Activated CD4-positive, alpha-beta T cell treated with anti-CD3 and anti-CD28 coated beads, Interleukin-2, amount 10 ng/mL, durations not matched to agents 7 days and 5 days (primary cell): ENCODE data around the gene S1PR3. TPM values are rescaled to one million over a fixed set of nuclear protein-coding genes. Genes with fewer than 3 reads are reported as not detected.
A peak's percentile ranks its signal among the peaks of the same experiment; 100 is the strongest.
"Not testable (repeated sequence)": the region's sequence is repeated elsewhere in the genome, so short reads cannot be mapped to it uniquely, and the experiment has no call there.

Source experiments
- CTCF ChIA-PET: fragments of 350-600 bp; sonication (Branson Sonifier 250); formaldehyde crosslinking; loops from one replicate; lab custom pipeline; 2021; ENCODE audit warnings: antibody characterized with exemption; lab: Charles Lee
- POLR2A ChIA-PET: fragments of 350-600 bp; sonication (Branson Sonifier 250); formaldehyde crosslinking; loops from one replicate; lab custom pipeline; 2021; ENCODE audit warnings: antibody characterized with exemption; lab: Charles Lee
- DNase-seq: peaks from one replicate; pipeline ENCODE4 v3.0.0-alpha.2; 2020
- H3K27ac Mint-ChIP-seq: one replicate; pipeline ENCODE4 v1.8.0; 2021; ENCODE audit warnings: mild to moderate bottlenecking, moderate library complexity, mixed read lengths
- H3K27me3 Mint-ChIP-seq: one replicate; pipeline ENCODE4 v1.8.0; 2021; ENCODE audit warnings: mixed read lengths
- H3K36me3 Mint-ChIP-seq: one replicate; pipeline ENCODE4 v1.8.0; 2021; ENCODE audit warnings: low read depth, mixed read lengths
- H3K4me1 Mint-ChIP-seq: one replicate; pipeline ENCODE4 v1.8.0; 2021; ENCODE audit warnings: mixed read lengths
- H3K4me3 Mint-ChIP-seq: one replicate; pipeline ENCODE4 v1.8.0; 2021; ENCODE audit warnings: mild to moderate bottlenecking, moderate library complexity, mixed read lengths
- H3K9me3 Mint-ChIP-seq: one replicate; pipeline ENCODE4 v1.8.0; 2021; ENCODE audit warnings: mixed read lengths
- total RNA-seq, 2 experiments: library from RNA; stranded (reverse); gene quantifications; one replicate each; pipeline ENCODE4 v1.2.3, GENCODE V29; 2021

Gene S1PR3
- total RNA-seq, result under 1 TPM; 0.12 to 0.15 TPM

GRCh38 chr9:88991066-88992034 lies at the start of gene S1PR3:
S1PR3 (plus strand) TSS chr9:88991468; CDS start chr9:89001201, 9,733 bp downstream.
- Mint-ChIP-seq H3K36me3 (no peaks in the 10 kb centered on the region), H3K4me3 (peak within 1 kb of the TSS; percentile 26), H3K9me3 (peaks cover 2% of the 10 kb centered on the region), H3K27me3 (peaks cover 36% of the 10 kb centered on the region), H3K27ac (no peak within 1 kb of the TSS), H3K4me1 (peaks cover 24% of the 10 kb centered on the region)
- peak; percentile 16 for DNase-seq
- ChIA-PET CTCF (interaction anchor here (0.6 kb wide), 1 partner anchor 32 kb away, joined by 3 read pairs; no protein-coding TSS in a partner anchor), POLR2A (no interaction called here)

- H3K36me3 Mint-ChIP-seq, POLR2A ChIA-PET: not testable (repeated sequence)
- peaks cover 26% of the 10 kb centered on the region for H3K27me3 Mint-ChIP-seq
Observed at GRCh38 chr9:88941586-88941985, 49.7 kb upstream of the S1PR3 start.

DNA sequence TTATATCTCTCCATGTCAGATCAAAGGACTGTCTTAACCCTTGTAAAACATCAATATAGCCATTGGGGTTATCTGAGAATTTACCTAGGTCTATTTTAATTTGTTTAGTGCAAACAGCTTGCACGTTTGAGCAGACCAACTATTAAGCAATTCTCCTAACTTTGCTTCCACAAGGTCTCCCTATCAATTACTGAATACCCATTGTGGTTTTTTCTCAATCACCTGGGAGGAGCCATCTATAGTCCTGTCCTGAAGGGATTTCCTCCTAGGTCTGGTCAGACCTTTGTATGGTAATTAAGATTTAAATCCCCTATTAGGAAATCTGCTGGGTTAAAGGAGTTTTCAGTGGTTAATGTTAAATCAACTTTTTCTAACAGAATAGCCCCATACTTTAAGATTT lies 48.9 kb upstream of the S1PR3 start:
- H3K36me3 Mint-ChIP-seq, result no peaks in the 10 kb centered on the region
- CTCF ChIA-PET, result no interaction called here
- no peak overlapping the region for H3K4me3 Mint-ChIP-seq

More at GRCh38 chr9:88941586-88941985, 49.7 kb upstream of the S1PR3 start:
- H3K4me3 Mint-ChIP-seq, DNase-seq, H3K27ac Mint-ChIP-seq, H3K9me3 Mint-ChIP-seq, CTCF ChIA-PET, H3K4me1 Mint-ChIP-seq: not testable (repeated sequence)

DNA sequence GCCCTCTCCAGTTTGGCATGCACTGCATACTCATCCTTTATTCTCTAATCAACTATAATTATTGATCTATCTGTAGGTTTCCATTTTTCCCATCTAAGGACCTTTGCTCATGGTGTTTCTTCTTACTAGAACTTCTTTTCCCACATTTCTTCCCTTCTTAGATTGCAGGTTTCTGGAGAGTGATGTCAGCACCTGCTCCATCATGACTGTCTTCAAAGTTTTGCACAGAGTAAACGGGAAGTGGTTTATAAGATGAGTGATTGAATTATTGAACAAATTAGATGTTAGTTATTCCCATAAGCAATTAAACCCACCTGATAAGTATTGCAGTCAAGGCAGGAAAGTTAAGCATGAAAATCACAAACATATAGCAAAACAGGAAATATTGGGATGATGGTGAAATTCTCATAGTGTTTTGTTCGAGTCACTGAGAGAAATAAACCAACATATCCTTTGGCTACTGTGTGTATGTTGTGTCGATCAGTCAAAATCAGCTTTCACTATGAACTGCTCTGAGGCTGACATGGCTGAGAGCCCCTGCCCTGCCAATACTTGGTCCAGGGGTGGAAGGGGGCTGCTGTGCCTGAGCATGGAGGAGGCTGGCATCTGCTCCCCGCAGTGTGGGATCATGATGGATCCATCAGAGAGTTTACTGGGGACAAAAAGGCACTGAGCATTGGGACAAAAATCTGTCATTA lies 45.5 kb upstream of the S1PR3 start:
- Mint-ChIP-seq H3K4me1 (peaks cover 13% of the 10 kb centered on the region), H3K27me3 (peaks cover 28% of the 10 kb centered on the region), H3K4me3 (no peak overlapping the region), H3K36me3 (no peaks in the 10 kb centered on the region), H3K27ac (no peak overlapping the region), H3K9me3 (no peaks in the 10 kb centered on the region)
- no peak for DNase-seq
- CTCF ChIA-PET, result no interaction called here
- POLR2A ChIA-PET, result no interaction called here

More for the DNA sequence above, 48.9 kb upstream of the S1PR3 start:
- peaks cover 2% of the 10 kb centered on the region for H3K9me3 Mint-ChIP-seq
- no peak for DNase-seq
- peaks cover 26% of the 10 kb centered on the region for H3K27me3 Mint-ChIP-seq
- no peak overlapping the region for H3K27ac Mint-ChIP-seq
- POLR2A ChIA-PET, result no interaction called here
- no peaks in the 10 kb centered on the region for H3K4me1 Mint-ChIP-seq

DNA sequence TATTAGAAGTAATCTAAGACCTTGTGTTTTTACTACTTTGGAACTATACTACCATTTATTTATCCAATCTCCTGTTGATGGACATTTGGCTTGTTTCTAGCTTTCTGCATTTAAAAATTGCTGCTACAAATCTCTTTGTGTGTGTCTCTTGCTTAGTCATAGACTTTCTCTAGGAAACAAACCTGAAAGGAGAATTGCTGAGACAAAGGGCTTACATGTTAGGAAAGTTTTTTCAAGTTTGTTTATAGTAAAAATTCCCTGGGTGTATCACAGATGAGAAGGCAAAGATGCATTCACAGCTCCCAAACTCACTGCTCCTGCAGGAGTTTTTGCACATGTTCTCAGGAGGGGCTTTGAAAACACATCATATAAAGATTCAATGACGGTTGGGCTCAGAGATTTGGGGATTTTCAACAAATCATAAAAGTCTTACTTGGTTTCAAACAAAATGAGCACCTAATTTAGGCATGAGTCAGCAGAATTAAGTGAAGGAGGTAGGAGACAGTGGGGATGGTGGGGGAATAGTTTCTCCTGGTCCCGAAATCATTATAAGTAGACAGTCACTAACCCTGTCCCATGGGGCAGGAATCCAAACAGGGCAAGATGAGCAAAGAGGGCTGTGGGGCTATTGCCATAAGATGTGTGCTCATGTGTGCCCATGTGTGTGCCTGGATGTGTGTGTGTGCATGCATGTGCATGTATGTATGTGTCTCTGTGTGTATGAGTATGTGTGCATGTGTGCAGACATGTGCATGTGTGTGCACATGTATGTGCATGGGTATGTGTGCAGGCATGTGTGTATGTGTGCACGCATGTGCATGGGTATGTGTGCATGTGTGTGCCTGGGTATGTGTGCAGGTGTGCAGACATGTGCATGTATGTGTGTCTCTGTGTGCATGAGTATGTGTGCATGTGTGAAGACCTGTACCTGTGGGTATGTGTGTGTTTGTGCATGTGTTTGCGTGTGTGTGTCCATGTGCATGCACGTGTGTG lies 43.4 kb upstream of the S1PR3 start:
- POLR2A ChIA-PET, result no interaction called here
- no peak overlapping the region for H3K4me3 Mint-ChIP-seq
- H3K36me3 Mint-ChIP-seq, result no peaks in the 10 kb centered on the region
- CTCF ChIA-PET, result no interaction called here
- peaks cover 13% of the 10 kb centered on the region for H3K4me1 Mint-ChIP-seq
- DNase-seq, result no peak
- no peak overlapping the region for H3K27ac Mint-ChIP-seq
- peaks cover 28% of the 10 kb centered on the region for H3K27me3 Mint-ChIP-seq
- no peaks in the 10 kb centered on the region for H3K9me3 Mint-ChIP-seq

GRCh38 chr9:88949425-88949824 lies 41.8 kb upstream of the S1PR3 start:
- no peak overlapping the region for H3K4me3 Mint-ChIP-seq
- no peak overlapping the region for H3K27ac Mint-ChIP-seq
- peaks cover 22% of the 10 kb centered on the region for H3K4me1 Mint-ChIP-seq
- CTCF ChIA-PET, result no interaction called here
- H3K27me3 Mint-ChIP-seq, result peaks cover 29% of the 10 kb centered on the region
- H3K9me3 Mint-ChIP-seq, result no peaks in the 10 kb centered on the region
- no peak for DNase-seq
- no peaks in the 10 kb centered on the region for H3K36me3 Mint-ChIP-seq
- POLR2A ChIA-PET, result no interaction called here

- Mint-ChIP-seq H3K4me1 (peaks cover 24% of the 10 kb centered on the region), H3K4me3 (no peak overlapping the region), H3K9me3 (no peaks in the 10 kb centered on the region), H3K36me3 (no peaks in the 10 kb centered on the region), H3K27ac (no peak overlapping the region), H3K27me3 (peaks cover 25% of the 10 kb centered on the region)
- ChIA-PET POLR2A (no interaction called here), CTCF (no interaction called here)
- DNase-seq, result no peak
Observed at GRCh38 chr9:88949961-88950340, 41.3 kb upstream of the S1PR3 start.

GRCh38 chr9:88950341-88951154 lies 40.7 kb upstream of the S1PR3 start:
- no peaks in the 10 kb centered on the region for H3K36me3 Mint-ChIP-seq
- H3K4me3 Mint-ChIP-seq, result no peak overlapping the region
- no peak for DNase-seq
- H3K27me3 Mint-ChIP-seq, result peaks cover 23% of the 10 kb centered on the region
- H3K27ac Mint-ChIP-seq, result no peak overlapping the region
- H3K9me3 Mint-ChIP-seq, result no peaks in the 10 kb centered on the region
- H3K4me1 Mint-ChIP-seq, result peaks cover 24% of the 10 kb centered on the region
- ChIA-PET CTCF (no interaction called here), POLR2A (no interaction called here)

- Mint-ChIP-seq H3K27me3 (peaks cover 22% of the 10 kb centered on the region), H3K4me3 (no peak overlapping the region), H3K9me3 (no peaks in the 10 kb centered on the region), H3K27ac (no peak overlapping the region), H3K36me3 (no peaks in the 10 kb centered on the region), H3K4me1 (peaks cover 24% of the 10 kb centered on the region)
- DNase-seq, result no peak
- ChIA-PET CTCF (no interaction called here), POLR2A (no interaction called here)
Observed at GRCh38 chr9:88951155-88951542, 40.1 kb upstream of the S1PR3 start.

DNA sequence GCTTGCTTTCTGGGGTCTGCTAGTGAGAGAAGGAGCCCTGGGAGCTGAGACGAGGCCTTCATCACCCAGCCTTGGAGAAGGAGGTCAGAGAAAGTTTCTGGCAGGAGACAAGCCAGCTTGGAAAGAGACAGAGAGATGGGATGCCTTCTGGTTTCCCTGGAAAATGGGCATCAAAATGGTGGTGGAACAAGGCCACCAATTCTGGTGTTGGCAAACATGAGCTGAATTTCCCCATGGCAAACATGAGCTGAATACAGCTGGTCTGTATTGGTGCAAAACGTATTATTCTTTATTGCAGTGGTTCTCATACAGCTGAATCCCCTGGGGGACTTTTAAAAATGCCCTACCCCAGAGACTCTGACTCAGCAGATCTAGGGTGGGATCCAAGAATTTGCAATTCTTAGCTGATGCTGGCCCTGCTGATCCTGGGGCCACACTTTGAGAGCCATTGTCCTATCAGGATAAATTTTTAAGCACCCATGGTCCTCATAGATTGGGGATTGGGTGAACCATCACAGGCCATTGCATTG lies 39.1 kb upstream of the S1PR3 start:
- ChIA-PET POLR2A (no interaction called here), CTCF (interaction anchor here (1.2 kb wide), 1 partner anchor 15 kb away, joined by 4 read pairs; no protein-coding TSS in a partner anchor)
- H3K27ac Mint-ChIP-seq, result no peak overlapping the region
- H3K36me3 Mint-ChIP-seq, result no peaks in the 10 kb centered on the region
- no peaks in the 10 kb centered on the region for H3K9me3 Mint-ChIP-seq
- H3K4me1 Mint-ChIP-seq, result peaks cover 24% of the 10 kb centered on the region
- no peak overlapping the region for H3K4me3 Mint-ChIP-seq
- DNase-seq, result no peak
- peaks cover 21% of the 10 kb centered on the region for H3K27me3 Mint-ChIP-seq

GRCh38 chr9:88952976-88953375 lies 38.3 kb upstream of the S1PR3 start:
- Mint-ChIP-seq H3K4me1 (peaks cover 24% of the 10 kb centered on the region), H3K36me3 (no peaks in the 10 kb centered on the region), H3K27me3 (peaks cover 23% of the 10 kb centered on the region), H3K9me3 (no peaks in the 10 kb centered on the region), H3K27ac (no peak overlapping the region), H3K4me3 (no peak overlapping the region)
- ChIA-PET POLR2A (no interaction called here), CTCF (interaction anchor here (1.2 kb wide), 2 partner anchors 14 to 31 kb away, joined by 3 to 4 read pairs; no protein-coding TSS in a partner anchor)
- DNase-seq, result no peak
